SK-N-MC (cell line): ENCODE results near the gene SLC25A38.
A peak's percentile ranks its signal among the peaks of the same experiment; 100 is the strongest.

Experiments
- DNase-seq: peaks from one replicate; pipeline ENCODE4 v3.0.0-alpha.2; 2011; ENCODE audit warnings: low read depth, low spot score
- H3K27ac ChIP-seq: fragments of 200-600 bp; sonication (generic); 2 replicates; pipeline ENCODE4 v1.5.1; 2016; ENCODE audit warnings: mixed run types
- H3K36me3 ChIP-seq: fragments of 200-600 bp; sonication (generic); 2 replicates; pipeline ENCODE4 v1.6.1; 2017; ENCODE audit warnings: antibody characterized with exemption, low read length, mixed read lengths; ENCODE audit not compliant: insufficient read depth
- H3K4me3 ChIP-seq: fragments of 200-600 bp; sonication (generic); 2 replicates; pipeline ENCODE4 v1.5.1; 2016
- H3K9ac ChIP-seq: fragments of 200-600 bp; sonication (generic); 2 replicates; pipeline ENCODE4 v1.8.0; 2017; ENCODE audit warnings: mixed run types, mixed read lengths; ENCODE audit not compliant: insufficient read length
- H3K9me3 ChIP-seq: fragments of 200-600 bp; sonication (generic); 2 replicates; pipeline ENCODE4 v1.6.1; 2017; ENCODE audit warnings: low read depth, mild to moderate bottlenecking, antibody characterized with exemption, low read length, moderate library complexity, mixed read lengths
- EZH2 ChIP-seq: fragments of 200-600 bp; sonication (generic); IDR thresholded peaks from one replicate; pipeline ENCODE4 v1.6.1; 2017; ENCODE audit warnings: antibody characterized with exemption
- FOXP2 ChIP-seq: optimal IDR thresholded peaks from 2 replicates; pipeline ENCODE3; 2011; ENCODE audit warnings: mild to moderate bottlenecking, moderate library complexity; ENCODE audit not compliant: insufficient read depth; ENCODE audit errors: extremely low read length, control extremely low read depth
- POLR2AphosphoS5 ChIP-seq: IDR thresholded peaks from 2 replicates; pipeline ENCODE4 v1.6.1; 2012; ENCODE audit warnings: mild to moderate bottlenecking, low read depth, low read length, borderline replicate concordance

SLC25A38 gene

GRCh38 chr3:39396690-39397089 is 13.5 kb downstream of the SLC25A38 start:
- Histone ChIP-seq H3K36me3 (peaks cover 4% of the 10 kb centered on the region; the same call in 1 of the 2 replicates), H3K4me3 (no peak overlapping the region), H3K9me3 (no peaks in the 10 kb centered on the region), H3K27ac (no peak overlapping the region), H3K9ac (no peak overlapping the region)
- TF ChIP-seq POLR2AphosphoS5, result no peak
- TF ChIP-seq FOXP2, result no peak
- TF ChIP-seq EZH2, result no peak
- no peak for DNase-seq

- Histone ChIP-seq H3K4me3 (no peak overlapping the region), H3K9me3 (no peaks in the 10 kb centered on the region), H3K9ac (no peak overlapping the region), H3K27ac (no peak overlapping the region), H3K36me3 (peaks cover 4% of the 10 kb centered on the region; the same call in 1 of the 2 replicates)
- DNase-seq, result no peak
- TF ChIP-seq POLR2AphosphoS5, result no peak
- TF ChIP-seq FOXP2, result no peak
- no peak for TF ChIP-seq EZH2
These were observed 15.5 kb downstream of the SLC25A38 start for GRCh38 chr3:39398700-39399099.

- no peaks in the 10 kb centered on the region for H3K9me3 ChIP-seq
- TF ChIP-seq EZH2 (no peak), POLR2AphosphoS5 (no peak), FOXP2 (no peak)
- no peak overlapping the region for H3K27ac ChIP-seq
- DNase-seq, result no peak
- H3K9ac ChIP-seq, result no peak overlapping the region
- H3K36me3 ChIP-seq, result no peaks in the 10 kb centered on the region
- no peak overlapping the region for H3K4me3 ChIP-seq
These were observed 18.8 kb downstream of the SLC25A38 start for GRCh38 chr3:39401983-39402382.

GRCh38 chr3:39404943-39405686 is 21.9 kb downstream of the SLC25A38 start:
- Histone ChIP-seq H3K27ac (no peak overlapping the region), H3K9me3 (no peaks in the 10 kb centered on the region), H3K36me3 (peaks cover 30% of the 10 kb centered on the region), H3K9ac (no peak overlapping the region), H3K4me3 (no peak overlapping the region)
- DNase-seq, result no peak
- no peak for TF ChIP-seq FOXP2
- TF ChIP-seq POLR2AphosphoS5, result no peak
- no peak for TF ChIP-seq EZH2

- Histone ChIP-seq H3K36me3 (peaks cover 36% of the 10 kb centered on the region), H3K27ac (peak overlapping the region; percentile 75; the same call in 1 of the 2 replicates), H3K4me3 (peak overlapping the region; percentile 89), H3K9me3 (no peaks in the 10 kb centered on the region), H3K9ac (peak overlapping the region; percentile 80)
- TF ChIP-seq EZH2, result no peak
- no peak for TF ChIP-seq FOXP2
- no peak for TF ChIP-seq POLR2AphosphoS5
- no peak for DNase-seq
These were observed 22.7 kb downstream of the SLC25A38 start for GRCh38 chr3:39405687-39406367.

GRCh38 chr3:39406368-39407258 is 23.4 kb downstream of the SLC25A38 start, which contains the start of gene RPSA:
Gene RPSA (plus strand): TSS chr3:39406720. CDS start chr3:39407654, 934 bp downstream.
- H3K4me3 ChIP-seq, result peak within 1 kb of the TSS; percentile 89
- TF ChIP-seq FOXP2 (no peak), POLR2AphosphoS5 (peak; percentile 99), EZH2 (no peak)
- H3K27ac ChIP-seq, result peak within 1 kb of the TSS; percentile 75
- H3K9ac ChIP-seq, result peak within 1 kb of the TSS; percentile 97
- no peaks in the 10 kb centered on the region for H3K9me3 ChIP-seq
- DNase-seq, result peak; percentile 72
- H3K36me3 ChIP-seq, result peaks cover 44% of the 10 kb centered on the region

- peaks cover 50% of the 10 kb centered on the region for H3K36me3 ChIP-seq
- DNase-seq, result no peak
These were observed 24.1 kb downstream of the SLC25A38 start for GRCh38 chr3:39407259-39407629.

More at GRCh38 chr3:39407259-39407629, 24.1 kb downstream of the SLC25A38 start:
- Histone ChIP-seq H3K9ac (peak overlapping the region; percentile 97), H3K27ac (peak overlapping the region; percentile 75), H3K9me3 (no peaks in the 10 kb centered on the region), H3K4me3 (peak overlapping the region; percentile 89)
- TF ChIP-seq EZH2 (no peak), POLR2AphosphoS5 (no peak), FOXP2 (no peak)
